Activated CD4-positive, alpha-beta memory T cell treated with anti-CD3 and anti-CD28 coated beads for 36 hours (primary cell): ENCODE results near the gene INSRR. TPM values are rescaled to one million over a fixed set of nuclear protein-coding genes. Genes with fewer than 3 reads are reported as not detected.
A peak's percentile ranks its signal among the peaks of the same experiment; 100 is the strongest.

ENCODE experiments used
- CTCF ChIA-PET: fragments of 350-600 bp; sonication (Branson Sonifier 250); formaldehyde crosslinking; loops from one replicate; lab custom pipeline; 2021; ENCODE audit warnings: antibody characterized with exemption, inconsistent platforms; lab: Charles Lee
- POLR2A ChIA-PET: fragments of 350-600 bp; sonication (Branson Sonifier 250); formaldehyde crosslinking; loops from one replicate; lab custom pipeline; 2021; ENCODE audit warnings: antibody characterized with exemption; lab: Charles Lee
- DNase-seq: peaks from one replicate; pipeline ENCODE4 v3.0.0-alpha.2; 2020
- H3K27ac Mint-ChIP-seq: one replicate; pipeline ENCODE4 v1.8.0; 2021; ENCODE audit warnings: mixed read lengths
- H3K27me3 Mint-ChIP-seq: one replicate; pipeline ENCODE4 v1.8.0; 2021; ENCODE audit warnings: mixed read lengths
- H3K36me3 Mint-ChIP-seq: one replicate; pipeline ENCODE4 v1.8.0; 2021; ENCODE audit warnings: mixed read lengths
- H3K4me1 Mint-ChIP-seq: one replicate; pipeline ENCODE4 v1.8.0; 2021; ENCODE audit warnings: low read depth, mixed read lengths
- H3K4me3 Mint-ChIP-seq: one replicate; pipeline ENCODE4 v1.8.0; 2021; ENCODE audit warnings: mild to moderate bottlenecking, mixed read lengths
- H3K9me3 Mint-ChIP-seq: one replicate; pipeline ENCODE4 v1.8.0; 2021; ENCODE audit warnings: mixed read lengths
- intact Hi-C: fragments of 100-400 bp; cut with micrococcal nuclease; formaldehyde crosslinking; loops from one replicate; pipeline ENCODE4 v1.15.1; 2023
- total RNA-seq, 2 experiments: library from RNA; stranded (reverse); gene quantifications; one replicate each; pipeline ENCODE4 v1.2.3, GENCODE V29; 2021

Gene INSRR
- total RNA-seq, 2 experiments from 2014 or later = 0.05 to 0.14 TPM

GRCh38 chr1:156859523-156860112 is 701 bp upstream of the INSRR start:
- Mint-ChIP-seq H3K9me3 (no peaks in the 10 kb centered on the region), H3K27me3 (peaks cover 48% of the 10 kb centered on the region), H3K27ac (no peak overlapping the region), H3K4me3 (peak overlapping the region; percentile 68), H3K4me1 (peaks cover 43% of the 10 kb centered on the region), H3K36me3 (no peaks in the 10 kb centered on the region)
- CTCF ChIA-PET = interaction anchor here (0.7 to 8.6 kb wide), 41 partner anchors 10 to 216 kb away, joined by 3 to 252 read pairs (median 7); partner anchors contain the start of genes CRABP2, ISG20L2, METTL25B and PEAR1
- POLR2A ChIA-PET = interaction anchor here (0.7 to 3.9 kb wide), 9 partner anchors 12 to 64 kb away, joined by 3 to 29 read pairs (median 7); partner anchors contain the start of gene SH2D2A
- intact Hi-C loops = loop anchor here (1.0 to 5.0 kb wide), 6 partner anchors 21 to 172 kb away; partner anchors contain the start of gene SH2D2A
- peak; percentile 34 for DNase-seq

- no peak for DNase-seq
- ChIA-PET CTCF (interaction anchor here (0.8 to 8.6 kb wide), 12 partner anchors 9 to 169 kb away, joined by 3 to 252 read pairs (median 11); partner anchors contain the start of genes ISG20L2, METTL25B and SH2D2A), POLR2A (interaction anchor here (0.7 to 2.6 kb wide), 4 partner anchors 11 to 130 kb away, joined by 3 to 8 read pairs (median 4); partner anchors contain the start of genes ISG20L2 and METTL25B)
- H3K27ac Mint-ChIP-seq = no peak overlapping the region
- intact Hi-C loops = no loop called here
- H3K9me3 Mint-ChIP-seq = no peaks in the 10 kb centered on the region
- peaks cover 39% of the 10 kb centered on the region for H3K27me3 Mint-ChIP-seq
- H3K4me3 Mint-ChIP-seq = no peak overlapping the region
- H3K4me1 Mint-ChIP-seq = peaks cover 35% of the 10 kb centered on the region
- no peaks in the 10 kb centered on the region for H3K36me3 Mint-ChIP-seq
Measured at GRCh38 chr1:156858555-156858956, 361 bp downstream of the INSRR start.

- H3K27me3 Mint-ChIP-seq = peaks cover 31% of the 10 kb centered on the region
- ChIA-PET CTCF (interaction anchor here (0.8 to 8.6 kb wide), 10 partner anchors 8 to 168 kb away, joined by 3 to 252 read pairs (median 8); no protein-coding TSS in a partner anchor), POLR2A (interaction anchor here (0.7 to 1.5 kb wide), 4 partner anchors 9 to 49 kb away, joined by 3 to 4 read pairs (median 3); no protein-coding TSS in a partner anchor)
- H3K4me1 Mint-ChIP-seq = peaks cover 25% of the 10 kb centered on the region
- H3K9me3 Mint-ChIP-seq = no peaks in the 10 kb centered on the region
- intact Hi-C loops = no loop called here
- H3K36me3 Mint-ChIP-seq = no peaks in the 10 kb centered on the region
- no peak overlapping the region for H3K4me3 Mint-ChIP-seq
- H3K27ac Mint-ChIP-seq = no peak overlapping the region
- DNase-seq = no peak
Measured at GRCh38 chr1:156857532-156857931, 1.4 kb downstream of the INSRR start.

- Mint-ChIP-seq H3K36me3 (no peaks in the 10 kb centered on the region), H3K4me3 (no peak overlapping the region), H3K9me3 (no peaks in the 10 kb centered on the region), H3K4me1 (peaks cover 16% of the 10 kb centered on the region), H3K27ac (no peak overlapping the region), H3K27me3 (peaks cover 21% of the 10 kb centered on the region)
- DNase-seq = no peak
- ChIA-PET POLR2A (interaction anchor here (1.1 kb wide), 1 partner anchor 55 kb away, joined by 4 read pairs; no protein-coding TSS in a partner anchor), CTCF (interaction anchor here (0.8 to 8.6 kb wide), 7 partner anchors 9 to 167 kb away, joined by 3 to 252 read pairs (median 12); no protein-coding TSS in a partner anchor)
- intact Hi-C loops = no loop called here
Measured at GRCh38 chr1:156856282-156856785, 2.6 kb downstream of the INSRR start.

GRCh38 chr1:156854634-156855033 is 4.3 kb downstream of the INSRR start:
- intact Hi-C loops = no loop called here
- ChIA-PET CTCF (interaction anchor here (0.6 to 2.5 kb wide), 5 partner anchors 37 to 128 kb away, joined by 3 to 8 read pairs (median 3); no protein-coding TSS in a partner anchor), POLR2A (no interaction called here)
- Mint-ChIP-seq H3K4me1 (peaks cover 6% of the 10 kb centered on the region), H3K27me3 (peaks cover 16% of the 10 kb centered on the region), H3K36me3 (no peaks in the 10 kb centered on the region), H3K27ac (no peak overlapping the region), H3K4me3 (no peak overlapping the region), H3K9me3 (no peaks in the 10 kb centered on the region)
- DNase-seq = no peak

GRCh38 chr1:156853761-156854160 is 5.2 kb downstream of the INSRR start:
- peaks cover 5% of the 10 kb centered on the region for H3K4me1 Mint-ChIP-seq
- CTCF ChIA-PET = interaction anchor here (0.6 to 2.5 kb wide), 5 partner anchors 15 to 128 kb away, joined by 3 to 12 read pairs (median 6); no protein-coding TSS in a partner anchor

GRCh38 chr1:156852418-156852874 is 6.5 kb downstream of the INSRR start:
- DNase-seq = no peak
- no peaks in the 10 kb centered on the region for H3K9me3 Mint-ChIP-seq
- POLR2A ChIA-PET = no interaction called here
- peaks cover 9% of the 10 kb centered on the region for H3K4me1 Mint-ChIP-seq
- CTCF ChIA-PET = interaction anchor here (0.7 to 2.5 kb wide), 3 partner anchors 9 to 39 kb away, joined by 3 to 12 read pairs (median 8); partner anchors contain the start of gene NTRK1
- intact Hi-C loops = no loop called here
- H3K36me3 Mint-ChIP-seq = no peaks in the 10 kb centered on the region
- H3K4me3 Mint-ChIP-seq = no peak overlapping the region
- peaks cover 11% of the 10 kb centered on the region for H3K27me3 Mint-ChIP-seq
- no peak overlapping the region for H3K27ac Mint-ChIP-seq

More at GRCh38 chr1:156853761-156854160, 5.2 kb downstream of the INSRR start:
- intact Hi-C loops = no loop called here
- Mint-ChIP-seq H3K36me3 (no peaks in the 10 kb centered on the region), H3K4me3 (no peak overlapping the region), H3K27ac (no peak overlapping the region), H3K9me3 (no peaks in the 10 kb centered on the region), H3K27me3 (peaks cover 16% of the 10 kb centered on the region)
- no peak for DNase-seq
- POLR2A ChIA-PET = interaction anchor here (0.6 kb wide), 1 partner anchor 56 kb away, joined by 4 read pairs; no protein-coding TSS in a partner anchor

GRCh38 chr1:156851779-156852417 is 7.0 kb downstream of the INSRR start:
- ChIA-PET CTCF (interaction anchor here (0.7 to 1.8 kb wide), 2 partner anchors 9 to 13 kb away, joined by 3 to 12 read pairs; partner anchors contain the start of gene NTRK1), POLR2A (no interaction called here)
- H3K4me1 Mint-ChIP-seq = peaks cover 9% of the 10 kb centered on the region
- DNase-seq = no peak
- H3K27me3 Mint-ChIP-seq = peaks cover 11% of the 10 kb centered on the region
- intact Hi-C loops = no loop called here
- no peaks in the 10 kb centered on the region for H3K36me3 Mint-ChIP-seq
- H3K27ac Mint-ChIP-seq = no peak overlapping the region
- no peak overlapping the region for H3K4me3 Mint-ChIP-seq
- H3K9me3 Mint-ChIP-seq = no peaks in the 10 kb centered on the region

GRCh38 chr1:156849151-156849496 is 9.8 kb downstream of the INSRR start:
- intact Hi-C loops = no loop called here
- CTCF ChIA-PET = interaction anchor here (0.8 to 5.0 kb wide), 5 partner anchors 9 to 123 kb away, joined by 4 to 47 read pairs (median 10); partner anchors contain the start of gene NTRK1
- DNase-seq = no peak
- Mint-ChIP-seq H3K4me3 (peak overlapping the region; percentile 8), H3K4me1 (peaks cover 17% of the 10 kb centered on the region), H3K36me3 (no peaks in the 10 kb centered on the region), H3K9me3 (no peaks in the 10 kb centered on the region), H3K27me3 (peaks cover 28% of the 10 kb centered on the region), H3K27ac (no peak overlapping the region)
- POLR2A ChIA-PET = interaction anchor here (0.5 to 2.4 kb wide), 3 partner anchors 9 to 78 kb away, joined by 3 to 9 read pairs (median 3); no protein-coding TSS in a partner anchor

- Mint-ChIP-seq H3K36me3 (no peaks in the 10 kb centered on the region), H3K4me1 (peaks cover 20% of the 10 kb centered on the region), H3K27me3 (peaks cover 33% of the 10 kb centered on the region), H3K9me3 (no peaks in the 10 kb centered on the region), H3K27ac (no peak overlapping the region), H3K4me3 (peak overlapping the region; percentile 8)
- intact Hi-C loops = no loop called here
- POLR2A ChIA-PET = interaction anchor here (0.5 to 2.4 kb wide), 4 partner anchors 9 to 77 kb away, joined by 3 to 9 read pairs (median 3); no protein-coding TSS in a partner anchor
- DNase-seq = peak; percentile 86
- CTCF ChIA-PET = interaction anchor here (0.8 to 5.0 kb wide), 7 partner anchors 9 to 122 kb away, joined by 3 to 47 read pairs (median 9); partner anchors contain the start of gene NTRK1
Measured at GRCh38 chr1:156848461-156849150, 10.3 kb downstream of the INSRR start.
